Activated T-cell treated with anti-CD3 and anti-CD28 coated beads, Interleukin-2, amount 50 U/mL, for 1 hour (primary cell): ENCODE data around the gene HNF1B.

Source experiments
- DNase-seq: peaks from one replicate; pipeline ENCODE4 v3.0.0-alpha.2; 2020

Gene HNF1B

DNA sequence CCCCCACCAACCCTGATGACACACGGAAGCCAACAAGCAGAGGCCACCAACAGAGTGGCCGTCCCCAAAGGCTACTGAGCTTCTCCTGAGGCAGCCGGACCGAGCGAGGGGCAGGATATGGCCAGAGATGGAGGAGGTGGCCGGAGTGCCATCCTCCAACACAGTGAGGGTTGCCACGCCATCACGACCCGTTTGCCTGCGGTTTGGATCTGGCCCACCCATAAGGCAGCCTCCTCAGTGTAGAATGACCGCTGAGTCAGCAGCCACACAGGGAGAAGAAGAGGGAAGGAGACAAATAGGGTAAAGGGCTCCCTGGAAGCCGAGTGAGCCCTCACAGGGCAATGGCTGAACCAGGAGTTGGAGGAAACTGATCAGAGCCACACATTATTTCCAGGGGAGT, 13.8 kb downstream of the HNF1B start:
- DNase-seq = no peak

DNA sequence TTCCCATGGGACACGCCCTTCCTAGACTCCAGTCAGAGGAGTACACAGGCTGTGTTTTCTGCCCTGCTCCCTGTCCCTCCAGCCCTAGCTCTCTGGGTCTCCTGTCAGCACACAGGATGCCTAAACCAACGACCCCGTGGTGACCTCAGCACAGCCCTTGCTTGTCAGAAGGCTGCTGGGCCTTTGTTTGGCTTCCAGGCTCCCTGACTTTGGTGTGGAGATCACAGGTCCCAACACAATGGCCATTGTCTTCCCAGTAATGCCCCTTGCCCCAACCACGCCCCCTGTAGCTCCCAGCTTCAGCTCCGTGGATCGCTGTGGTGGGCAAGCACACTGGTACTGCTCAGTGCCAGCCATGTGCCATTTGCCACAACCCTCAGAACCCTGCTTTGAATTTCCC, 15.0 kb downstream of the HNF1B start:
- DNase-seq = no peak

- no peak for DNase-seq
Measured at GRCh38 chr17:37726891-37727675, 17.8 kb downstream of the HNF1B start.

- no peak for DNase-seq
Measured at GRCh38 chr17:37726248-37726647, 18.6 kb downstream of the HNF1B start.

DNA sequence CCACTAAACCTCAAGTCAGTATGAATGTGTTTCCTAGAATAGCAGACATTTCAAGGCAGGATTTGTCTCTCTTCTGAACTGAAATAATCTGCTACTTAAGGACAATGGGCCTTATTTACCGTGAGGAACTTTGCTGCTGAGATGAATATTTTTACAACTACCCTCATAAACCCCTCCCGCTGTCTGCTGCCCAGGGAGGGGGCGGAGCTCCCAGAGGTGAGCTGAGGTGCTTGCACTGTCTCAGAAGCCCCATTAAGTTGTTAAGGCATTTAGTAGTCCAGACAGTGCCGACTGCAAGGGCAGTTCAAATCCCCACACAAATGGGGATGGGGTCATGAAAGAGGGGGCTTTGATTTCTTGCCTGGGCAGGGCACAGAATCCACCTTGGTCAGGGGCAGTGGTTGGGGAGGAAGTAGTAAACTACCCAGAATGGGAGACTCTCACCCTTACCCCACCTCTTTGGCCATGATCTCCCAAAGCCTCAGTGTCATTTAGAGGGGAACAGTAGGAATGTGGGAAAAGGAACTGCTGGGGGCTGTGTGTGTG, 19.2 kb downstream of the HNF1B start:
- DNase-seq = no peak

- no peak for DNase-seq
Measured at GRCh38 chr17:37725021-37725595, 19.8 kb downstream of the HNF1B start.

- DNase-seq = no peak
Measured at GRCh38 chr17:37720989-37721388, 23.9 kb downstream of the HNF1B start.

GRCh38 chr17:37719866-37720265, 25.0 kb downstream of the HNF1B start:
- no peak for DNase-seq

GRCh38 chr17:37718324-37719048, 26.4 kb downstream of the HNF1B start:
- no peak for DNase-seq

GRCh38 chr17:37717627-37718323, 27.1 kb downstream of the HNF1B start:
- no peak for DNase-seq

- no peak for DNase-seq
Measured at GRCh38 chr17:37714897-37715296, 30.0 kb downstream of the HNF1B start.

DNA sequence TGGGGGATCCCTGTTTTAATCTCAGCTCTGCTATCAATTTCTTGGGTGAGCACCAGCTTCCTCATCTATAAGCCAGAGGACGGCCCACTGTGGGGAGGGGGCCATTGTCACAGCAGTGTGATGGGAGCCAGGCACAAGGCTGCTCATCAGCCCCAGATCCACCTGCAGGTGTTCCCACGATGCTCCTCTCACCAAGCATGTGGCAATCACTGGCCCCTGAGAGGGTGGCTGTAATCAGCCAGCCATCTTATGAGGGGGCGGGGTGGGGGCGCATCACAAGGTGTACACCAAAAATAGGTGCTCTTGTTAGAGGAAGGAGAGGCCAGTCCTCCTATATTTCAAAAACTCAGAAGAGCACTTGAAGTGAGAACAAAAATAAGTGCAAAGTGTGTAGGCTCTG, 31.2 kb downstream of the HNF1B start:
- DNase-seq = no peak

DNA sequence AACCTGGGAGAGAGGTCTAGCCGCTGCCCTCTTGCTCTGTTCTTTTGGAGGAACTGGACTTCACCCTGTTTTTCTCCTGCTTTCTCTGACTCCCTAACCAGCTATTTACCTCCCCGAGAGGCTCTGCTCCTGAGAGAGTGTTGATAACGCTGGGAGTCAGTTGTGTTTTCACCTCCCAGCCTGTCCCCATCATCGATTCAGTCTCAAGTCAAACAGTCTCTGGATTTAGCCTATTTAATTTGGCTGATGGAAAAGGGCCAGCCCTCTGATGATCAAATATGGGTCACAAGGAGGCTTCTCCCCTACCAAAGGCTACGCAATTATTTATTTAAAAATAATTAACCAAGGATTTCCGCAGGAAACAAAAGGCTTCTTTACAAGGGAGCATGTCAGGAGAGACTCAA, 31.8 kb downstream of the HNF1B start:
- DNase-seq = no peak

DNA sequence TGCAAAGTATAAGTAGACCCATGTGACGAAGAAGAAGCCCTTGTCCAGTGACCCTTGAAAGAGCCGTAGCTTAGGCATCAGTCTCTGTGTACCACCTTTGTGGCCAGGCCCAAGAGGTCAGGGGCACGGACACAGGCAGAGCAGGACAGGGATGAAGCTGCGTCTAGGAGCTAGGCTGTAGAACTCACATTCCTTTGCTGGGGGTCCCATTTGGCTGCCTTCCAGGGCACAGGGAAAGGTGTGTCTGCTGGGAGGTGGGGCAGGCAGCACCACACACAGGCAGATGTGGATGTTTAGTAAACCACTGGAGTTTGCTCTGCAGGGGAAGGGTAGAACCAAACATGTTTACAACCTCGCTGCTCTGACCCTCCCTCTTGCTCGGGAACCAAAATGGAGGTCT, 33.7 kb downstream of the HNF1B start:
- no peak for DNase-seq

DNA sequence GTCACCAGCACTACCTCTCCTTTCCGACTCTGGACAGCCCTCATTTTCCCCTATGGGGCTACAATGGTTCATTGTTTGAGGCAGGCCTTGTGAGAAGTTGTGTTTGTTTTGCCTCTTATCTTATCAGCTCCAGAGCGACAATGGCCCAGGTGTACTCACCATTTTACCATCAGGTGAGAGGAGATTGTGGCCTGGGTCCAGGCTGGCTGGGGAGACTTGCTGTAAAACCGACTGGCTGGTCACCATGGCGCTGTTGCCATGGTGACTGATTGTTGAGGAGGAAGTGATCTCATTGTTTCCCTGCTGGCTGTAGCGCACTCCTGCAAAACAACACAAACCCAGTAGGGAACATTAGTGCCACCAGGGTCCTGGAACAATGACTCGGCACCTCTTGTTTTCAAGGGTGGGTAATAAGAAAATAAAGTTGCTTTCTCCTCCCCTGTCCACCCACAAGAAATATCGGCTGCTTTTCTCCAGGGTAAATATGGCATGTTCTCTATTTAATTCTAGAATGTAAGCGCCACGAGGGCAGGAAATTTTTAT, 34.4 kb downstream of the HNF1B start:
- no peak for DNase-seq

DNA sequence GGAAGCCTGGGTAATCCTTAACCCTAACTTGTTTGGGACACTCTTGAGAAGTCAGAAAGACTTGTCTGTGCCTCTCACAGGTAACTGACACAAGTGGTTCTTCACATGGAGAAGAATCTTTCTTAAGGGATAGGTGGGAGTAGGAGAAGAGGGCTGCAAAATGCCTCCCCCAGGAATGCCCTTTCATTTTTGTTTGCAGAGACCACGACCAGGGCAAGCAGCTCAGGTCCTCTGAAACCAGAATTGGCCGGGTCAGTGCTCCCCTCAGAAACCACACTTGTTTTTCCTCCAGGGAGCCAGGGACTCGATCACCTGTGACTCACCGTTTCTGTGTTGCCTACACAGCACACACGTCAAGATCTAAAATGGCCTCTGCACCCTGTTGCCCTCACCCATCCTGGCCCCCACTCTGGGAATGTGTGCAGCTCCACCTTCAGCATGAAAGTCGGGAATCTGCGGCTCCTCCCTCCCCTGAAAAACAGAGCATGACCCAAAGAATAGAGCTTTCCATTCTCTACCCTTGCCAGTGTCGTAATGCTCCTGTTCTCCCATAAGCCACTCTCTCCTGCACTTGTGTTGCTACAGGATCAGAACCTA, 36.1 kb downstream of the HNF1B start:
- no peak for DNase-seq

GRCh38 chr17:37708008-37708615, 36.7 kb downstream of the HNF1B start:
- no peak for DNase-seq

- no peak for DNase-seq
Measured at GRCh38 chr17:37706446-37706845, 38.4 kb downstream of the HNF1B start.

- no peak for DNase-seq
Measured at GRCh38 chr17:37702598-37702997, 42.3 kb downstream of the HNF1B start.

- DNase-seq = peak; percentile 33
Measured at GRCh38 chr17:37701496-37701898, 43.4 kb downstream of the HNF1B start.

GRCh38 chr17:37700881-37701280, 44.0 kb downstream of the HNF1B start:
- no peak for DNase-seq
